Activated CD8-positive, alpha-beta memory T cell treated with anti-CD3 and anti-CD28 coated beads for 48 hours (primary cell): ENCODE data around the gene CRACDL.
"Not testable (repeated sequence)": the region's sequence is repeated elsewhere in the genome, so short reads cannot be mapped to it uniquely, and the experiment has no call there.

Source experiments
- DNase-seq, 3 experiments: peaks; one replicate each; pipeline ENCODE4 v3.0.0-alpha.2; 2020; ENCODE audit warnings: low read depth in 2 of 3, low spot score in 2 of 3

Gene CRACDL

DNA sequence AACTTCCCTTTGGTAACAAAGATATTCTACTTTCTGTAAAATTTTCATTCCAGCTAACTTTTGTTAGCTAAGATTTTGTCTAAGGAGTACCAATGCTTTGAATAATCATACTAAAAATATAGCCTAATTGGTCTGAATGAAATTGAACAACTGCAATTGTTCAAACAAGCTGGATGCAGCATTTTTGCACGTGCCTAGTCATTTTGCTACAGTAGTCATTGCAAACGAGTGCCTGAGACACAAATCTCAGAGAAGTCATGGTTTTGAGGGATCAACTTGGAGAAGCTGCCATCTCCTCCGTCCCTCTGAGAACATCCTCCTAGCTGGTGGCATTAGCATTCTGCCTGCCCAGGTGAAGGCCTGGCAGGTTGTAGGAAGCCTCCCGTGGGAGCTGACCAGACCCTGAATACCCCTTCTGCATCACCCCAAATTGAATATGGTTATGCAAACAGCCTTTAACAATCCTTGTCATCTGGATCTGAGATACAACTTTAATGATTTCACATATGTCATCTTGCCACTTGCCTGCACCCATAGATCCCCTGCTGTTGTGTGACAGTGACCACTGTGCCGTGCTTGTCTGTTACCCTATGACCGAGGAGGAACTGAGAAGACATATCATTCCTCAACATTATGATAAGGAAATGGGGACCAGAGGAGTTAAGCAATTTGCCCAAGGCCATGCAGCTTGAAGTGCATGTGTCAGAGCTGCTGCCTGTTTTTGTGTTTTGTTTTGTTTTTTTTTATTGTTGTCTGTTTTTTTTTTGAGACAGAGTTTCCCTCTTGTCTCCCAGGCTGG lies 176.0 kb downstream of the CRACDL start:
- DNase-seq: no peak

DNA sequence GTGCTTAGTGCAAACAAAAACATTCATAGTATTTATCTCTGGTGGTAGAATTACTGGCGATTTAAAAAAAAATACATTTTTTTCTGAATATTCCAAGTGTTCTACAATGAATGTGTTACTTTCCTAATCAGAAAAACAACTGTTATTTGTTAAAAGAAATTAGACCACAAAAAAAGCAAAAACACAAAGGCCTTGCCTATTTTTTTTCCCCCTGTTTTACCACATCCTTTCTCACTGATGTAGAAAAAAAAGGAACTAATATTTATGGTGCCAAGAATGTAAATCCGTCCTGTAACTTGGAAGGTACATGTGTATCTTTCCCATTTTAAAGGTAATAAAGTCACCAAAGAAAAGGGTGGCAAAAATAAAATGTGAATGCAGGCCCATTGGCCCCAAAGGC lies 176.7 kb downstream of the CRACDL start:
- DNase-seq: no peak

GRCh38 chr2:98757904-98758421 lies 178.1 kb downstream of the CRACDL start:
- no peak for DNase-seq

- DNase-seq: no peak
Observed at GRCh38 chr2:98753801-98754200, 182.2 kb downstream of the CRACDL start.

DNA sequence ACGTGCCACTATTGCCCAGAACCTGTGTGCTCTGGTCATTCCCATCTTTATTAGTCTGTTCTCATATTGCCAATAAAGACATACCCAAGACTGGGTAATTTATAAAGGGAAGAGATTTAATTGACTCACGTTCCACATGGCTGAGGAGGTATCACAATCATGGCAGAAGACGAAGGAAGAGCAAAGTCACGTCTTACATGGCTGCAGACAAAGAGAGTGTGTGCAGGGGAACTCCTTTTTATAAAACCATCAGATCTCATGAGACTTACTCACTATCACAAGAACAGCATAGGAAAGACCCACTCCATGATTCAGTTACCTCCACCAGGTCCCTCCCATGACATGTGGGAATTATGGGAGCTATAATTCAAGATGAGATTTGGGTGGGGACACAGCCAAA lies 183.3 kb downstream of the CRACDL start:
- not testable (repeated sequence) for DNase-seq

- no peak for DNase-seq
Observed at GRCh38 chr2:98751748-98752147, 184.3 kb downstream of the CRACDL start.

GRCh38 chr2:98750593-98751282 lies 185.3 kb downstream of the CRACDL start:
- no peak for DNase-seq

GRCh38 chr2:98749066-98749450 lies 187.0 kb downstream of the CRACDL start:
- no peak for DNase-seq

- DNase-seq: no peak
Observed at GRCh38 chr2:98748292-98749065, 187.5 kb downstream of the CRACDL start.

- no peak for DNase-seq
Observed at GRCh38 chr2:98747888-98748287, 188.1 kb downstream of the CRACDL start.

DNA sequence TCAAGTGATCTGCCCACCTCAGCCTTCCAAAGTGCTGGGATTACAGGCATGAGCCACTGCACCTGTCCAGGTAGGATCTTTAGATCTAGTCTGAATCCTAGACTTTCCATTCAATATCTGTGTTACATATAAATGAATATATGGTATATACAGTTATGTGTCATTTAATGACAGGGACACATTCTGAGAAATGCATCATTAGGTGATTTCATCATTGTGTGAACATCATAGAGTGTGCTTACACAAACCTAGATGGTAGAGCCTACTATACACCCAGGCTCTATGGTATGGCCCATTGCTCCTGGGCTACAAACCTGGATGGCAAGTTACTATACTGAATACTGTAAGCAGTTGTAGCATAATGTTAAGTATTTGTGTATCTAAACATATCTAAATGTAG lies 189.6 kb downstream of the CRACDL start:
- DNase-seq: no peak

DNA sequence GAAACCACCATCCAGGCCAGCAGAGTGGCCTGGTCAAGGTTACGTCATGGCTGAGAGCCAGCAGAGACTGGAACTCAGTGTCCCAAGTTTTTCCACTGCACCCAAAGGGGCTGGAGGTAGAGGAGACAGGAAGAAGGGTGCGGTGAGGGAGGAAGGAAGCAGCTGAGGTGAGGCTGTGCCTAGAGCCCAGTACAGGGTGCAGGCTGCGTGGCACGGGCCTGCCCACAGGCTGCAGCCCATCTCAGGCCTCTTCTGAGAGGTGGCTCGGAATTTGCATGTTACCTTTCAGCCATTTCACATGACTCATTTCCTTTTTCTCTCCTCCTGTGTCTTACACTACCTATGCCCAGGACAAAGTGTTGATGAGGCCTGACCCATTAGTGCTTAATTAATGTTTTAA lies 191.4 kb downstream of the CRACDL start:
- no peak for DNase-seq
